ENCODE measurements around the gene SNCA.

Gene SNCA

GRCh38 chr4:89767924-89768323 is 69.0 kb downstream of the SNCA start:
- Histone ChIP-seq H2BK5ac (ENCODE audit: low read depth, low read length, poor library complexity, severe bottlenecking) (no peak overlapping the region), H3K14ac (ENCODE audit: low read length in 2 of 2) (no peak overlapping the region), H2BK12ac (ENCODE audit: low read length in 2 of 2) (no peak overlapping the region), H3K36me3 (ENCODE audit: control insufficient read depth in 1 of 2, insufficient read depth in 2 of 2, low read depth in 1 of 2, low read length in 2 of 2) (no peaks in the 10 kb centered on the region), H3K4me3 (ENCODE audit: insufficient read depth in 1 of 2, low read depth in 1 of 2, low read length in 2 of 2) (no peak overlapping the region), H3K23ac (ENCODE audit: low read length in 2 of 2) (no peak overlapping the region), H3K18ac (ENCODE audit: low read depth in 1 of 2, low read length in 2 of 2) (no peak overlapping the region), H4K8ac (ENCODE audit: low read length) (no peak overlapping the region), H3K9me3 (ENCODE audit: control insufficient read depth, low read length) (no peaks in the 10 kb centered on the region), H2AFZ (ENCODE audit: low read depth, low read length) (no peak overlapping the region), H3K4me2 (ENCODE audit: low read length, poor library complexity, severe bottlenecking) (no peak overlapping the region), H2BK120ac (ENCODE audit: low read depth, low read length) (no peak overlapping the region), H4K91ac (ENCODE audit: low read length) (no peak overlapping the region), H2BK15ac (ENCODE audit: low read depth, poor library complexity, severe bottlenecking) (no peak overlapping the region), H3K4me1 (ENCODE audit: control insufficient read depth, insufficient read depth, low read depth, low read length) (no peaks in the 10 kb centered on the region), H3K79me1 (replicated peaks; ENCODE audit: low read length, poor library complexity, severe bottlenecking) (no peaks in the 10 kb centered on the region), H3K27me3 (ENCODE audit: control insufficient read depth in 1 of 2, insufficient read depth in 1 of 2, low read length in 2 of 2) (no peaks in the 10 kb centered on the region), H3K4ac (ENCODE audit: low read depth in 1 of 2, low read length in 2 of 2) (no peak overlapping the region), H3K9ac (ENCODE audit: low read length) (no peak overlapping the region), H2AK5ac (ENCODE audit: low read length, severe bottlenecking) (no peak overlapping the region), H3K27ac (ENCODE audit: low read length, poor library complexity, severe bottlenecking) (no peak overlapping the region)
- DNase-seq, result no peak

DNA sequence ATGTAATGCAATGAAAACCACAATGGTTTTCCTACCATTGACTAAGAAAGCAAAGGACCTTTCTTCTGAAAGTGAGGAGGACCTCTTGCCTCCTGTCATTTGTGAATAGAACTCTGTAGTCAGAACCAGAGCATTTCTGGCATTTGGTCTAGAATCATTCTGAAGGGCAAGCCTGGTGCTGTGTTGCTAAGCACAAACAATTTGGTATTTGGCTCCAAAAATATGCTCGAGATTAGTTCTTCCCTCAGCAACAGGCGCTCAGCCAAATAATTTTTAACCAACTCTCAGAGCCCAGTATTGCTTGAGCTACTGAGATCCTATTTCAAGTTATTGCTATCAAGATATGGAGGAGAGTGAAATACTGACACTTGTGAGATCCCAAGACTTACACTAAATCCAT is 71.0 kb downstream of the SNCA start:
- no peaks in the 10 kb centered on the region for H3K79me1 ChIP-seq (replicated peaks; ENCODE audit: low read length, poor library complexity, severe bottlenecking)
- H3K14ac ChIP-seq (ENCODE audit: low read length in 2 of 2), result no peak overlapping the region
- 83% methylated on average over 1 of the region's 2 CpGs for WGBS
- no peaks in the 10 kb centered on the region for H3K36me3 ChIP-seq (ENCODE audit: control insufficient read depth in 1 of 2, insufficient read depth in 2 of 2, low read depth in 1 of 2, low read length in 2 of 2)
- H2BK120ac ChIP-seq (ENCODE audit: low read depth, low read length), result no peak overlapping the region
- no peak overlapping the region for H3K18ac ChIP-seq (ENCODE audit: low read depth in 1 of 2, low read length in 2 of 2)
- no peak overlapping the region for H3K23ac ChIP-seq (ENCODE audit: low read length in 2 of 2)
- peak overlapping the region; percentile 69 for H3K9ac ChIP-seq (ENCODE audit: low read length)
- no peaks in the 10 kb centered on the region for H3K27me3 ChIP-seq (ENCODE audit: control insufficient read depth in 1 of 2, insufficient read depth in 1 of 2, low read length in 2 of 2)
- H2BK5ac ChIP-seq (ENCODE audit: low read depth, low read length, poor library complexity, severe bottlenecking), result no peak overlapping the region
- no peak overlapping the region for H4K8ac ChIP-seq (ENCODE audit: low read length)
- no peak overlapping the region for H2AK5ac ChIP-seq (ENCODE audit: low read length, severe bottlenecking)
- no peaks in the 10 kb centered on the region for H3K4me1 ChIP-seq (ENCODE audit: control insufficient read depth, insufficient read depth, low read depth, low read length)
- no peak overlapping the region for H3K4me3 ChIP-seq (ENCODE audit: insufficient read depth in 1 of 2, low read depth in 1 of 2, low read length in 2 of 2)
- H3K4ac ChIP-seq (ENCODE audit: low read depth in 1 of 2, low read length in 2 of 2), result no peak overlapping the region
- peak overlapping the region; percentile 61 for H3K27ac ChIP-seq (ENCODE audit: low read length, poor library complexity, severe bottlenecking)
- no peak overlapping the region for H2AFZ ChIP-seq (ENCODE audit: low read depth, low read length)
- no peak overlapping the region for H2BK12ac ChIP-seq (ENCODE audit: low read length in 2 of 2)
- DNase-seq, result peak; percentile 56
- H4K91ac ChIP-seq (ENCODE audit: low read length), result no peak overlapping the region
- no peak overlapping the region for H3K4me2 ChIP-seq (ENCODE audit: low read length, poor library complexity, severe bottlenecking)
- H2BK15ac ChIP-seq (ENCODE audit: low read depth, poor library complexity, severe bottlenecking), result no peak overlapping the region
- H3K9me3 ChIP-seq (ENCODE audit: control insufficient read depth, low read length), result no peaks in the 10 kb centered on the region

GRCh38 chr4:89765528-89765927 is 71.4 kb downstream of the SNCA start:
- H3K18ac ChIP-seq (ENCODE audit: low read depth in 1 of 2, low read length in 2 of 2), result no peak overlapping the region
- no peak for DNase-seq
- no peak overlapping the region for H2BK120ac ChIP-seq (ENCODE audit: low read depth, low read length)
- H3K14ac ChIP-seq (ENCODE audit: low read length in 2 of 2), result no peak overlapping the region
- no peaks in the 10 kb centered on the region for H3K79me1 ChIP-seq (replicated peaks; ENCODE audit: low read length, poor library complexity, severe bottlenecking)
- peak overlapping the region; percentile 69 for H3K9ac ChIP-seq (ENCODE audit: low read length)
- no peak overlapping the region for H2AK5ac ChIP-seq (ENCODE audit: low read length, severe bottlenecking)
- H3K9me3 ChIP-seq (ENCODE audit: control insufficient read depth, low read length), result no peaks in the 10 kb centered on the region
- H3K4me1 ChIP-seq (ENCODE audit: control insufficient read depth, insufficient read depth, low read depth, low read length), result no peaks in the 10 kb centered on the region
- H2BK15ac ChIP-seq (ENCODE audit: low read depth, poor library complexity, severe bottlenecking), result no peak overlapping the region
- WGBS, result 88% methylated on average over 2 of the region's 2 CpGs
- H3K36me3 ChIP-seq (ENCODE audit: control insufficient read depth in 1 of 2, insufficient read depth in 2 of 2, low read depth in 1 of 2, low read length in 2 of 2), result no peaks in the 10 kb centered on the region
- no peak overlapping the region for H3K23ac ChIP-seq (ENCODE audit: low read length in 2 of 2)
- H3K4ac ChIP-seq (ENCODE audit: low read depth in 1 of 2, low read length in 2 of 2), result no peak overlapping the region
- H3K27ac ChIP-seq (ENCODE audit: low read length, poor library complexity, severe bottlenecking), result no peak overlapping the region
- H3K4me2 ChIP-seq (ENCODE audit: low read length, poor library complexity, severe bottlenecking), result no peak overlapping the region
- no peak overlapping the region for H4K91ac ChIP-seq (ENCODE audit: low read length)
- no peak overlapping the region for H2BK5ac ChIP-seq (ENCODE audit: low read depth, low read length, poor library complexity, severe bottlenecking)
- H3K4me3 ChIP-seq (ENCODE audit: insufficient read depth in 1 of 2, low read depth in 1 of 2, low read length in 2 of 2), result no peak overlapping the region
- no peak overlapping the region for H2BK12ac ChIP-seq (ENCODE audit: low read length in 2 of 2)
- no peaks in the 10 kb centered on the region for H3K27me3 ChIP-seq (ENCODE audit: control insufficient read depth in 1 of 2, insufficient read depth in 1 of 2, low read length in 2 of 2)
- no peak overlapping the region for H2AFZ ChIP-seq (ENCODE audit: low read depth, low read length)
- H4K8ac ChIP-seq (ENCODE audit: low read length), result no peak overlapping the region

DNA sequence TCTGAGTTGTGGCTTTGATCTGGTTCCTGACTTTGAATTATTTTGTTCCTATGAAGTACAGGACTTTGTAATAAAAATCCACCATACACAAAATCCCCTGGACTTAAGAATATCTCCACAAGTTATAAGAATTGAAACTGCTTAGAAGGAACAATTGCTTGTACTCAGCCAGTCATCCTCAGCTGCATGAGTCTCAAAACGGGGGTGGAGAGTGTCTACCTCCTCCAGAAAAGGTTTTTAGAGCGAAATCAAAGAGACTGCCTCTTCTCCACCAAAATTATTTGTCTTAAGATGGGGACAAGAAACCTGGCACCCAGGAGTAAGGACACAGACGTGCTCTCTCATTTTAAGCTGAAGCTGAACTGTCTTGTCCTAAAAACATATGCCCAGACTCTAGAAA is 74.7 kb downstream of the SNCA start:
- DNase-seq, result no peak
- H2BK120ac ChIP-seq (ENCODE audit: low read depth, low read length), result no peak overlapping the region
- H2BK15ac ChIP-seq (ENCODE audit: low read depth, poor library complexity, severe bottlenecking), result no peak overlapping the region
- H3K36me3 ChIP-seq (ENCODE audit: control insufficient read depth in 1 of 2, insufficient read depth in 2 of 2, low read depth in 1 of 2, low read length in 2 of 2), result no peaks in the 10 kb centered on the region
- 96% methylated on average over 3 of the region's 3 CpGs for WGBS
- no peaks in the 10 kb centered on the region for H3K4me1 ChIP-seq (ENCODE audit: control insufficient read depth, insufficient read depth, low read depth, low read length)
- H3K18ac ChIP-seq (ENCODE audit: low read depth in 1 of 2, low read length in 2 of 2), result no peak overlapping the region
- no peak overlapping the region for H3K14ac ChIP-seq (ENCODE audit: low read length in 2 of 2)
- H2AFZ ChIP-seq (ENCODE audit: low read depth, low read length), result no peak overlapping the region
- no peak overlapping the region for H2AK5ac ChIP-seq (ENCODE audit: low read length, severe bottlenecking)
- no peak overlapping the region for H3K4me3 ChIP-seq (ENCODE audit: insufficient read depth in 1 of 2, low read depth in 1 of 2, low read length in 2 of 2)
- no peaks in the 10 kb centered on the region for H3K79me1 ChIP-seq (replicated peaks; ENCODE audit: low read length, poor library complexity, severe bottlenecking)
- no peak overlapping the region for H3K4ac ChIP-seq (ENCODE audit: low read depth in 1 of 2, low read length in 2 of 2)
- no peaks in the 10 kb centered on the region for H3K9me3 ChIP-seq (ENCODE audit: control insufficient read depth, low read length)
- no peak overlapping the region for H2BK5ac ChIP-seq (ENCODE audit: low read depth, low read length, poor library complexity, severe bottlenecking)
- no peak overlapping the region for H3K9ac ChIP-seq (ENCODE audit: low read length)
- H4K8ac ChIP-seq (ENCODE audit: low read length), result no peak overlapping the region
- no peak overlapping the region for H3K4me2 ChIP-seq (ENCODE audit: low read length, poor library complexity, severe bottlenecking)
- no peak overlapping the region for H4K91ac ChIP-seq (ENCODE audit: low read length)
- H3K27ac ChIP-seq (ENCODE audit: low read length, poor library complexity, severe bottlenecking), result no peak overlapping the region
- H2BK12ac ChIP-seq (ENCODE audit: low read length in 2 of 2), result no peak overlapping the region
- H3K27me3 ChIP-seq (ENCODE audit: control insufficient read depth in 1 of 2, insufficient read depth in 1 of 2, low read length in 2 of 2), result no peaks in the 10 kb centered on the region
- H3K23ac ChIP-seq (ENCODE audit: low read length in 2 of 2), result no peak overlapping the region

Data from mesenchymal stem cell (in vitro differentiated cells and primary cell).